Left ventricle myocardium inferior (tissue), 1 donor: ENCODE data around the gene CLEC2D. TPM values are rescaled to one million over a fixed set of nuclear protein-coding genes. Genes with fewer than 3 reads are reported as not detected.
"Not testable (repeated sequence)": the region's sequence is repeated elsewhere in the genome, so short reads cannot be mapped to it uniquely, and the experiment has no call there.

Experiments used
- DNase-seq: peaks from one replicate; pipeline ENCODE4 v3.0.0-alpha.2; 2020
- H3K27ac ChIP-seq: fragments of 200-600 bp; replicated peaks from 2 replicates; pipeline ENCODE4 v1.8.0; 2021
- H3K27me3 ChIP-seq: fragments of 200-600 bp; 2 replicates; pipeline ENCODE4 v1.8.0; 2021; ENCODE audit warnings: low read depth
- H3K36me3 ChIP-seq: fragments of 200-600 bp; 2 replicates; pipeline ENCODE4 v1.8.0; 2021
- H3K4me1 ChIP-seq: fragments of 200-600 bp; 2 replicates; pipeline ENCODE4 v1.8.0; 2021
- H3K4me3 ChIP-seq: fragments of 200-600 bp; 2 replicates; pipeline ENCODE4 v1.8.0; 2021; ENCODE audit warnings: mild to moderate bottlenecking, moderate library complexity
- H3K9me3 ChIP-seq: fragments of 200-600 bp; replicated peaks from 2 replicates; pipeline ENCODE4 v1.8.0; 2021
- CTCF ChIP-seq: fragments of 200-600 bp; IDR thresholded peaks from 2 replicates; pipeline ENCODE4 v1.8.0; 2021; ENCODE audit warnings: antibody characterized with exemption, mild to moderate bottlenecking, borderline replicate concordance
- intact Hi-C: fragments of 100-400 bp; cut with micrococcal nuclease; formaldehyde crosslinking; loops from one replicate; pipeline ENCODE4 v1.11.0; 2022
- total RNA-seq: library from RNA; stranded (reverse); fragmentation: NEBNext Ultra II Directional; extraction: Animal tissue kit (Norgen Biotek cat#: 25700); gene quantifications from one replicate; pipeline ENCODE4 v1.2.1, GENCODE V29; 2021
- donor health status: DM: no; HTN: yes; CAD: no; lungs with severe emphysema.

The CLEC2D gene
- total RNA-seq, 1 donor from 2014 or later: 3.3 TPM

GRCh38 chr12:9692909-9693308 lies 23.4 kb downstream of the CLEC2D start:
- Histone ChIP-seq H3K4me3 (no peak overlapping the region), H3K36me3 (peaks cover 60% of the 10 kb centered on the region), H3K9me3 (peaks cover 35% of the 10 kb centered on the region), H3K4me1 (peaks cover 4% of the 10 kb centered on the region), H3K27ac (no peak overlapping the region), H3K27me3 (no peaks in the 10 kb centered on the region)
- DNase-seq: no peak
- no peak for TF ChIP-seq CTCF
- intact Hi-C loops: no loop called here

GRCh38 chr12:9694241-9694640 lies 24.7 kb downstream of the CLEC2D start:
- no peak overlapping the region for H3K27ac ChIP-seq
- peaks cover 8% of the 10 kb centered on the region for H3K4me1 ChIP-seq
- TF ChIP-seq CTCF: no peak
- H3K4me3 ChIP-seq: no peak overlapping the region
- intact Hi-C loops: no loop called here
- DNase-seq: no peak
- H3K9me3 ChIP-seq: peaks cover 43% of the 10 kb centered on the region
- no peaks in the 10 kb centered on the region for H3K27me3 ChIP-seq
- peaks cover 47% of the 10 kb centered on the region for H3K36me3 ChIP-seq

GRCh38 chr12:9695150-9695549 lies 25.6 kb downstream of the CLEC2D start:
- Histone ChIP-seq H3K36me3 (peaks cover 38% of the 10 kb centered on the region), H3K4me1 (peaks cover 17% of the 10 kb centered on the region), H3K9me3 (peaks cover 36% of the 10 kb centered on the region)
- H3K27ac ChIP-seq, H3K27me3 ChIP-seq, H3K4me3 ChIP-seq, intact Hi-C loops, DNase-seq: not testable (repeated sequence)

- DNase-seq, intact Hi-C loops, H3K4me3 ChIP-seq, H3K27ac ChIP-seq, H3K27me3 ChIP-seq: not testable (repeated sequence)
- H3K9me3 ChIP-seq: peaks cover 35% of the 10 kb centered on the region
- peaks cover 22% of the 10 kb centered on the region for H3K4me1 ChIP-seq
- H3K36me3 ChIP-seq: peaks cover 37% of the 10 kb centered on the region
Measured at GRCh38 chr12:9695661-9696060, 26.1 kb downstream of the CLEC2D start.

GRCh38 chr12:9697619-9698018 lies 28.1 kb downstream of the CLEC2D start:
- intact Hi-C loops: no loop called here
- H3K4me1 ChIP-seq: peaks cover 26% of the 10 kb centered on the region
- peaks cover 28% of the 10 kb centered on the region for H3K36me3 ChIP-seq
- TF ChIP-seq CTCF: no peak
- peaks cover 41% of the 10 kb centered on the region for H3K9me3 ChIP-seq
- no peak overlapping the region for H3K4me3 ChIP-seq
- no peaks in the 10 kb centered on the region for H3K27me3 ChIP-seq
- H3K27ac ChIP-seq: no peak overlapping the region
- no peak for DNase-seq

GRCh38 chr12:9698681-9699080 lies 29.2 kb downstream of the CLEC2D start:
- intact Hi-C loops: no loop called here
- no peak for DNase-seq
- Histone ChIP-seq H3K36me3 (peaks cover 18% of the 10 kb centered on the region), H3K27ac (peak overlapping the region; percentile 66), H3K4me3 (no peak overlapping the region), H3K27me3 (no peaks in the 10 kb centered on the region), H3K4me1 (peaks cover 26% of the 10 kb centered on the region), H3K9me3 (peaks cover 41% of the 10 kb centered on the region)
- TF ChIP-seq CTCF: no peak
